Endometrial microvascular endothelial cells (primary cell): ENCODE results near the gene GATA1. TPM values are rescaled to one million over a fixed set of nuclear protein-coding genes. Genes with fewer than 3 reads are reported as not detected.

Experiments
- in situ Hi-C: cut with HindIII; loops from 2 replicates; pipeline ENCODE4 v1.10.0; 2017; ENCODE audit warnings: low sequenced_read_pairs, low pct_unique_long_range_greater_than_20kb; ENCODE audit errors: inconsistent ontology term
- total RNA-seq: library from RNA; depleted of rRNA; stranded (reverse); fragments of >200 nt; gene quantifications from one replicate; pipeline ENCODE4 v1.2.3, GENCODE V29; 2015; ENCODE audit errors: inconsistent ontology term

GATA1 gene
- total RNA-seq, 1 donor from 2014 or later = not detected

GRCh38 chrX:48831136-48831908 lies 44.9 kb downstream of the GATA1 start:
- in situ Hi-C loops = no loop called here

- in situ Hi-C loops = no loop called here
These were observed 45.5 kb downstream of the GATA1 start for GRCh38 chrX:48831909-48832291.

- in situ Hi-C loops = no loop called here
These were observed 47.2 kb downstream of the GATA1 start for GRCh38 chrX:48833542-48834138.

- in situ Hi-C loops = no loop called here
These were observed 48.0 kb downstream of the GATA1 start for GRCh38 chrX:48834383-48834709.

- in situ Hi-C loops = no loop called here
These were observed 49.3 kb downstream of the GATA1 start, which contains the start of gene PCSK1N for GRCh38 chrX:48835524-48836329. TSS of gene PCSK1N (minus strand) at chrX:48835610. CDS start at chrX:48835532, 78 bp downstream.

GRCh38 chrX:48839686-48840085 lies 53.3 kb downstream of the GATA1 start:
- in situ Hi-C loops = no loop called here

Other genes starting within 250 kb of the GATA1 start
- 16.3 TPM for gene TBC1D25, start 246.9 kb upstream of the GATA1 start, total RNA-seq
- gene RBM3, start 212.1 kb upstream of the GATA1 start, total RNA-seq = 339 TPM
- gene WDR13, start 189.1 kb upstream of the GATA1 start, total RNA-seq = 120 TPM
- not detected for gene WAS, start 102.8 kb upstream of the GATA1 start, total RNA-seq
- 25.3 TPM for gene SUV39H1, start 89.9 kb upstream of the GATA1 start, total RNA-seq
- not detected for gene GLOD5, start 24.8 kb upstream of the GATA1 start, total RNA-seq
- 59.2 TPM for gene HDAC6, start 15.5 kb downstream of the GATA1 start, total RNA-seq
- not detected for gene ERAS, start 39.9 kb downstream of the GATA1 start, total RNA-seq
- gene PCSK1N, start 49.0 kb downstream of the GATA1 start, total RNA-seq = not detected
- gene TIMM17B, start 111.2 kb downstream of the GATA1 start, total RNA-seq = 58.7 TPM
- gene PQBP1, start 111.3 kb downstream of the GATA1 start, total RNA-seq = 68.3 TPM
- 27.4 TPM for gene SLC35A2, start 125.1 kb downstream of the GATA1 start, total RNA-seq
- 5.3 TPM for gene PIM2, start 132.4 kb downstream of the GATA1 start, total RNA-seq
- 27.3 TPM for gene OTUD5, start 171.0 kb downstream of the GATA1 start, total RNA-seq
- gene KCND1, start 185.3 kb downstream of the GATA1 start, total RNA-seq = 1.4 TPM
- gene GRIPAP1, start 215.7 kb downstream of the GATA1 start, total RNA-seq = 21.2 TPM